H1 (cell line): Measurements from ENCODE around the gene SLC22A13. TPM values are rescaled to one million over a fixed set of nuclear protein-coding genes. Genes with fewer than 3 reads are reported as not detected.

ENCODE experiments used
- CTCF ChIA-PET: fragments of 300-600 bp; sonication (Branson Sonifier 250); formaldehyde crosslinking; loops from one replicate; lab custom pipeline; 2021; ENCODE audit not compliant: partially characterized antibody; lab: Charles Lee
- POLR2A ChIA-PET: fragments of 300-600 bp; sonication (Branson Sonifier 250); formaldehyde crosslinking; loops from one replicate; lab custom pipeline; 2021; ENCODE audit warnings: inconsistent platforms; ENCODE audit not compliant: partially characterized antibody; lab: Charles Lee
- DNase-seq, 2 experiments: peaks; one replicate each; pipeline versions ENCODE4 v3.0.0 to v3.0.0-alpha.2; 2010 to 2022; ENCODE audit warnings: low spot score in 2 of 2, low read depth in 1 of 2, mixed read lengths in 1 of 2
- FAIRE-seq: peaks from 2 replicates; lab custom pipeline; 2011; peaks lifted over from hg19 to GRCh38; lab: Jason Lieb, UNC
- H2AFZ ChIP-seq: 2 replicates; pipeline ENCODE4 v1.8.1; 2012; ENCODE audit warnings: low read length, inconsistent platforms
- H2AK5ac ChIP-seq: 2 replicates; pipeline ENCODE4 v1.6.1; 2013; ENCODE audit warnings: low read depth, low read length
- H2BK120ac ChIP-seq: replicated peaks from 2 replicates; pipeline ENCODE3; 2013; ENCODE audit warnings: low read depth, low read length, inconsistent platforms
- H2BK12ac ChIP-seq: 2 replicates; pipeline ENCODE4 v1.6.1; 2013; ENCODE audit warnings: low read depth, low read length
- H2BK15ac ChIP-seq: 2 replicates; pipeline ENCODE4 v1.6.1; 2013; ENCODE audit warnings: low read length
- H2BK20ac ChIP-seq: 2 replicates; pipeline ENCODE4 v1.6.1; 2013; ENCODE audit warnings: low read length
- H2BK5ac ChIP-seq: 2 replicates; pipeline ENCODE4 v1.6.1; 2013; ENCODE audit warnings: low read depth, low read length
- H3K14ac ChIP-seq: 2 replicates; pipeline ENCODE4 v1.6.1; 2013; ENCODE audit warnings: inconsistent platforms; ENCODE audit not compliant: insufficient read length
- H3K18ac ChIP-seq: 2 replicates; pipeline ENCODE4 v1.6.1; 2013; ENCODE audit warnings: low read length; ENCODE audit errors: extremely low read depth
- H3K23ac ChIP-seq: 2 replicates; pipeline ENCODE4 v1.6.1; 2013; ENCODE audit warnings: inconsistent platforms; ENCODE audit not compliant: insufficient read length
- H3K23me2 ChIP-seq: 2 replicates; pipeline ENCODE4 v1.6.1; 2013; ENCODE audit warnings: low read depth, low read length
- H3K27ac ChIP-seq: 2 replicates; pipeline ENCODE4 v1.6.1; 2011; ENCODE audit warnings: low read depth, low read length, inconsistent platforms
- H3K27me3 ChIP-seq, 4 experiments: replicated peaks in 1 of 4; 1 replicate in 1 of 4; 2 replicates in 3 of 4; pipeline versions ENCODE4 v1.6.1 to v1.8.1; 2011 to 2013; ENCODE audit warnings: low read length in 3 of 4, mild to moderate bottlenecking in 3 of 4, inconsistent platforms in 2 of 4, mixed read lengths in 2 of 4, moderate library complexity in 1 of 4; ENCODE audit not compliant: control insufficient read depth in 3 of 4, insufficient read depth in 3 of 4; ENCODE audit errors: extremely low read depth in 1 of 4
- H3K36me3 ChIP-seq, 4 experiments: 2 replicates each; pipeline versions ENCODE4 v1.6.1 to v1.8.1; 2011 to 2013; ENCODE audit warnings: mild to moderate bottlenecking in 4 of 4, low read length in 3 of 4, moderate library complexity in 2 of 4, control low read depth in 1 of 4, inconsistent platforms in 1 of 4; ENCODE audit not compliant: insufficient read depth in 4 of 4, control insufficient read depth in 2 of 4
- H3K4ac ChIP-seq: replicated peaks from 2 replicates; pipeline ENCODE3; 2013; ENCODE audit warnings: low read length, low read depth, mixed read lengths, inconsistent platforms; ENCODE audit not compliant: insufficient read length
- H3K4me1 ChIP-seq, 4 experiments: replicated peaks in 1 of 4; 1 replicate in 1 of 4; 2 replicates in 3 of 4; pipeline versions ENCODE4 v1.6.1 to v1.8.1; 2011 to 2013; ENCODE audit warnings: low read length in 3 of 4, inconsistent platforms in 2 of 4, mixed read lengths in 1 of 4; ENCODE audit not compliant: insufficient read depth in 4 of 4, control insufficient read depth in 3 of 4
- H3K4me2 ChIP-seq, 2 experiments: 2 replicates each; pipeline versions ENCODE4 v1.6.1 to v1.8.1; 2011 to 2013; ENCODE audit warnings: low read depth in 2 of 2, low read length in 2 of 2, control low read depth in 1 of 2, inconsistent platforms in 1 of 2, mild to moderate bottlenecking in 1 of 2; ENCODE audit not compliant: insufficient read depth in 1 of 2
- H3K4me3 ChIP-seq, 4 experiments: fragments of 200-600, 300-600 bp in 1 of 4; sonication (generic), shearing (Covaris generic), sonication (Bioruptor Twin) in 1 of 4; 2 replicates each; pipeline versions ENCODE4 v1.5.1 to v1.8.1; 2011 to 2016; ENCODE audit warnings: low read length in 4 of 4, low read depth in 3 of 4, control low read depth in 2 of 4, inconsistent platforms in 2 of 4, mild to moderate bottlenecking in 2 of 4, mixed read lengths in 1 of 4, moderate library complexity in 1 of 4; ENCODE audit not compliant: insufficient read depth in 2 of 4; ENCODE audit errors: extremely low read depth in 1 of 4
- H3K56ac ChIP-seq: replicated peaks from 2 replicates; pipeline ENCODE3; 2013; ENCODE audit warnings: low read depth, mild to moderate bottlenecking, mixed read lengths, low read length, inconsistent platforms; ENCODE audit not compliant: insufficient read length
- H3K79me1 ChIP-seq: 2 replicates; pipeline ENCODE4 v1.6.1; 2013; ENCODE audit warnings: low read depth, low read length, control low read depth
- H3K79me2 ChIP-seq, 2 experiments: 2 replicates each; pipeline versions ENCODE4 v1.6.1 to v1.8.1; 2012 to 2013; ENCODE audit warnings: low read length in 2 of 2, mild to moderate bottlenecking in 2 of 2, inconsistent platforms in 1 of 2; ENCODE audit not compliant: insufficient read depth in 2 of 2, control insufficient read depth in 1 of 2
- H3K9ac ChIP-seq, 4 experiments: replicated peaks in 1 of 4; 1 replicate in 1 of 4; 2 replicates in 3 of 4; pipeline versions ENCODE4 v1.6.1 to v1.8.1; 2011 to 2013; ENCODE audit warnings: low read depth in 3 of 4, low read length in 3 of 4, control low read depth in 2 of 4, mild to moderate bottlenecking in 2 of 4, moderate library complexity in 2 of 4, inconsistent platforms in 1 of 4; ENCODE audit errors: extremely low read depth in 1 of 4
- H3K9me3 ChIP-seq, 2 experiments: 2 replicates each; pipeline versions ENCODE4 v1.6.1 to v1.8.1; 2012 to 2013; ENCODE audit warnings: mild to moderate bottlenecking in 2 of 2, moderate library complexity in 2 of 2, control low read depth in 1 of 2, inconsistent platforms in 1 of 2, low read depth in 1 of 2, low read length in 1 of 2, mixed read lengths in 1 of 2; ENCODE audit not compliant: insufficient read depth in 2 of 2
- H4K20me1 ChIP-seq, 2 experiments: replicated peaks in 1 of 2; 2 replicates each; pipeline versions ENCODE3 to v1.8.1; 2011 to 2013; ENCODE audit warnings: inconsistent platforms in 2 of 2, low read length in 2 of 2, mild to moderate bottlenecking in 1 of 2; ENCODE audit not compliant: insufficient read depth in 2 of 2, control insufficient read depth in 1 of 2
- H4K5ac ChIP-seq: 2 replicates; pipeline ENCODE4 v1.6.1; 2013; ENCODE audit warnings: low read length, low read depth, mixed read lengths, inconsistent platforms; ENCODE audit not compliant: insufficient read length
- H4K8ac ChIP-seq: 2 replicates; pipeline ENCODE4 v1.8.0; 2013; ENCODE audit warnings: mild to moderate bottlenecking, moderate library complexity, low read length, inconsistent platforms; ENCODE audit not compliant: insufficient read depth; ENCODE audit errors: extremely low read depth
- H4K91ac ChIP-seq: replicated peaks from 2 replicates; pipeline ENCODE3; 2013; ENCODE audit warnings: low read length, mixed read lengths, inconsistent platforms; ENCODE audit not compliant: insufficient read length
- WGBS, 2 experiments: shearing (Covaris generic) in 1 of 2; methylation state at CpG; one replicate each; pipeline versions ENCODE4 v1.1.6 to v1.1.7; 2013 to 2015; ENCODE audit warnings: low lambda C conversion rate in 2 of 2, mixed read lengths in 2 of 2, inconsistent platforms in 1 of 2, low coverage in 1 of 2, missing lambda C conversion rate in 1 of 2; ENCODE audit not compliant: insufficient replicate concordance in 2 of 2, insufficient coverage in 1 of 2, insufficient read length in 1 of 2; ENCODE audit errors: extremely low coverage in 1 of 2, missing lambda C conversion rate in 1 of 2; 5-methylcytosine and 5-hydroxymethylcytosine counted together
- long read RNA-seq, 2 experiments: library from RNA in 1 of 2; library from capped mRNA in 1 of 2; stranded (forward); transcript quantifications; one replicate each; pipeline ENCODE4 v2.0.0, GENCODE V29; 2021; ENCODE audit warnings: inconsistent platforms in 1 of 2
- polyA minus RNA-seq, 3 experiments: library from RNA; depleted of rRNA, polyadenylated mRNA; stranded (reverse); fragments of >200 nt; gene quantifications; 1 replicate in 2 of 3; 2 replicates in 1 of 3; pipeline ENCODE4 v1.2.3, GENCODE V29; 2011
- polyA plus RNA-seq, 7 experiments: library from polyadenylated mRNA; depleted of rRNA in 3 of 7; stranded (reverse) in 5 of 7; unstranded in 2 of 7; fragments of >200 nt in 5 of 7; fragments of 200-250 nt in 2 of 7; gene quantifications; 1 replicate in 5 of 7; 2 replicates in 1 of 7; 4 replicates in 1 of 7; pipeline versions ENCODE4 v1.2.1 to v1.2.3, GENCODE V29; 2011 to 2013; ENCODE audit warnings: missing spikeins in 2 of 7, mixed read lengths in 2 of 7
- total RNA-seq: library from RNA; stranded (reverse); fragmentation: NEBNext Ultra II Directional; extraction: Animal tissue kit (Norgen Biotek cat#: 25700); gene quantifications from 2 replicates; pipeline ENCODE4 v1.2.1, GENCODE V29; 2021

Gene SLC22A13, protein sequence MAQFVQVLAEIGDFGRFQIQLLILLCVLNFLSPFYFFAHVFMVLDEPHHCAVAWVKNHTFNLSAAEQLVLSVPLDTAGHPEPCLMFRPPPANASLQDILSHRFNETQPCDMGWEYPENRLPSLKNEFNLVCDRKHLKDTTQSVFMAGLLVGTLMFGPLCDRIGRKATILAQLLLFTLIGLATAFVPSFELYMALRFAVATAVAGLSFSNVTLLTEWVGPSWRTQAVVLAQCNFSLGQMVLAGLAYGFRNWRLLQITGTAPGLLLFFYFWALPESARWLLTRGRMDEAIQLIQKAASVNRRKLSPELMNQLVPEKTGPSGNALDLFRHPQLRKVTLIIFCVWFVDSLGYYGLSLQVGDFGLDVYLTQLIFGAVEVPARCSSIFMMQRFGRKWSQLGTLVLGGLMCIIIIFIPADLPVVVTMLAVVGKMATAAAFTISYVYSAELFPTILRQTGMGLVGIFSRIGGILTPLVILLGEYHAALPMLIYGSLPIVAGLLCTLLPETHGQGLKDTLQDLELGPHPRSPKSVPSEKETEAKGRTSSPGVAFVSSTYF
- total RNA-seq (0.41 and 0.54 TPM in 2 replicates), polyA plus RNA-seq (2011; rRNA removed) (0.05 and 0.06 TPM in 2 replicates), polyA minus RNA-seq (2011; rRNA and poly(A)+ RNA removed) (0.46 and 1.1 TPM in 2 replicates)
- 0.09 TPM for polyA plus RNA-seq (2011; cell fraction: cytosol; rRNA removed)
- 0.76 TPM for polyA plus RNA-seq (2011; cell fraction: nucleus; rRNA removed)
- 0.20 to 0.28 TPM in 2 of 4 replicates, not detected in the others for polyA plus RNA-seq (2012, experiment 1 of 2)
- not detected for polyA plus RNA-seq (2012, experiment 2 of 2)
- polyA plus RNA-seq (2013, experiment 1 of 2), result 0.12 TPM
- polyA plus RNA-seq (2013, experiment 2 of 2), result 0.09 TPM
- not detected for polyA minus RNA-seq (2011; cell fraction: cytosol; rRNA and poly(A)+ RNA removed)
- 1.7 TPM for polyA minus RNA-seq (2011; cell fraction: nucleus; rRNA and poly(A)+ RNA removed)
- long read RNA-seq, experiment 1, result 0 reads
- long read RNA-seq, experiment 2, result 0 reads

GRCh38 chr3:38265604-38266307 is at the start of gene SLC22A13:
Gene SLC22A13 (plus strand): TSS chr3:38265812. CDS start chr3:38265861, 49 bp downstream.
- Histone ChIP-seq H4K5ac (no peak within 1 kb of the TSS), H3K9me3 (no peaks in the 10 kb centered on the region), H3K4me3 (no peak within 1 kb of the TSS), H3K56ac (no peak within 1 kb of the TSS), H2BK20ac (peak within 1 kb of the TSS; percentile 48; the same call in 1 of the 2 replicates), H4K8ac (no peak within 1 kb of the TSS), H4K91ac (no peak within 1 kb of the TSS), H3K36me3 (no peaks in the 10 kb centered on the region), H3K27me3 (no peaks in the 10 kb centered on the region; a peak in 1 of 7 replicates), H3K79me2 (no peaks in the 10 kb centered on the region), H4K20me1 (no peaks in the 10 kb centered on the region), H3K27ac (no peak within 1 kb of the TSS), H3K23ac (no peak within 1 kb of the TSS), H2BK12ac (no peak within 1 kb of the TSS), H3K14ac (no peak within 1 kb of the TSS), H2AK5ac (no peak within 1 kb of the TSS), H3K9ac (no peak within 1 kb of the TSS), H3K18ac (no peak within 1 kb of the TSS), H3K4me1 (peaks cover 0 to 10% (median 3%) of the 10 kb centered on the region in 4 experiments; a peak in 3 of 7 replicates), H2BK5ac (no peak within 1 kb of the TSS), H3K23me2 (0 out of 2 replicates have a peak, but pooled peaks cover 3% of the 10 kb centered on the region), H2BK15ac (no peak within 1 kb of the TSS), H3K4ac (peak within 1 kb of the TSS; percentile 58), H3K4me2 (no peak within 1 kb of the TSS), H2BK120ac (no peak within 1 kb of the TSS), H3K79me1 (no peaks in the 10 kb centered on the region), H2AFZ (no peak within 1 kb of the TSS)
- FAIRE-seq (no peak), DNase-seq (no peak)
- ChIA-PET POLR2A (interaction anchor here (1.2 kb wide), 1 partner anchor 20 kb away, joined by 3 read pairs; no protein-coding TSS in a partner anchor), CTCF (interaction anchor here (1.0 to 1.5 kb wide), 3 partner anchors 33 to 262 kb away, joined by 3 read pairs; no protein-coding TSS in a partner anchor)
- 91% methylated on average over 9 of the region's 9 CpGs; no CpG with 5 or more reads in 1 of the 2 experiments for WGBS, 2 experiments
